K562 (cell line): ENCODE data around the gene BCL2L13.

Experiments used
- LEF1 ChIP-seq: fragments of 450-650 bp; IDR thresholded peaks from 2 replicates; pipeline ENCODE4 v1.6.1; 2016; ENCODE audit warnings: mild to moderate bottlenecking
- NFE2 ChIP-seq: IDR thresholded peaks from 2 replicates; pipeline ENCODE4 v1.6.1; 2014; ENCODE audit warnings: antibody characterized with exemption, low read depth
- PCBP1 ChIP-seq: fragments of 200-400 bp; formaldehyde crosslinking; IDR thresholded peaks from 2 replicates; pipeline ENCODE4 v1.6.1; 2018; ENCODE audit warnings: mild to moderate bottlenecking, low read depth, low read length; ENCODE audit not compliant: poor library complexity, severe bottlenecking
- SRF ChIP-seq, 2 experiments: fragments of 250-450, 450-650 bp in 1 of 2; sonication (Bioruptor Pico) in 1 of 2; sonication (generic) in 1 of 2; formaldehyde crosslinking; IDR thresholded peaks; 2 replicates each; pipeline versions ENCODE4 v1.5.0 to v1.5.1; 2020 to 2022; ENCODE audit warnings: mild to moderate bottlenecking in 1 of 2, missing genetic modification reagents in 1 of 2
- TF ChIP-seq, protein P1 (sequence below), 3 experiments: IDR thresholded peaks in 2 of 3; conservative IDR thresholded peaks in 1 of 3; 2 replicates each; pipeline ENCODE4 v1.5.1; 2011 to 2012; ENCODE audit warnings: low read length in 3 of 3, mild to moderate bottlenecking in 3 of 3, control low read depth in 2 of 3, improper control_type of control experiment in 1 of 3, inconsistent platforms in 1 of 3, low read depth in 1 of 3, mixed read lengths in 1 of 3, moderate library complexity in 1 of 3; ENCODE audit not compliant: insufficient read depth in 2 of 3
- TF ChIP-seq, protein P2 (sequence below): sonication (generic); formaldehyde crosslinking; IDR thresholded peaks from 2 replicates; pipeline ENCODE4 v1.8.0; 2022; ENCODE audit warnings: mild to moderate bottlenecking, missing genetic modification reagents
- TF ChIP-seq, protein P3 (sequence below): fragments of 450-650 bp; formaldehyde crosslinking; IDR thresholded peaks from 2 replicates; pipeline ENCODE4 v1.4.0; 2022; ENCODE audit warnings: missing genetic modification characterization

DNA sequence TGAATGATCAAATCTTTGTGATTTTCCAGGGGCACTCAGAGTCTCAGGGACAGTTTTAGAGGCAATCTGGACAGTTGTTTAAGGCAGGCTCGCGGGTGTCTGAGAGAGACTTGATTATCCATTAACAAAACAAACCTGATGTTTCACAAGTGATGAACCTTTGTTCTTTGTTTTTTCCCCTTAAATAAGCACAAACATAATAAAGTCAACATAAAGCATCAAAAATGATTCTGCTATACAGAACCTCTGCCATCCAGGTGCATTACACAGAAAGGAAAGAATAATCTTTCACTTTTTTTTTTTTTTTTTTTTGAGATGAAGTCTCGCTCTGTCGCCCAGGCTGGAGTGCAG lies 122.6 kb downstream of the BCL2L13 start:
- TF ChIP-seq, protein P1, sequence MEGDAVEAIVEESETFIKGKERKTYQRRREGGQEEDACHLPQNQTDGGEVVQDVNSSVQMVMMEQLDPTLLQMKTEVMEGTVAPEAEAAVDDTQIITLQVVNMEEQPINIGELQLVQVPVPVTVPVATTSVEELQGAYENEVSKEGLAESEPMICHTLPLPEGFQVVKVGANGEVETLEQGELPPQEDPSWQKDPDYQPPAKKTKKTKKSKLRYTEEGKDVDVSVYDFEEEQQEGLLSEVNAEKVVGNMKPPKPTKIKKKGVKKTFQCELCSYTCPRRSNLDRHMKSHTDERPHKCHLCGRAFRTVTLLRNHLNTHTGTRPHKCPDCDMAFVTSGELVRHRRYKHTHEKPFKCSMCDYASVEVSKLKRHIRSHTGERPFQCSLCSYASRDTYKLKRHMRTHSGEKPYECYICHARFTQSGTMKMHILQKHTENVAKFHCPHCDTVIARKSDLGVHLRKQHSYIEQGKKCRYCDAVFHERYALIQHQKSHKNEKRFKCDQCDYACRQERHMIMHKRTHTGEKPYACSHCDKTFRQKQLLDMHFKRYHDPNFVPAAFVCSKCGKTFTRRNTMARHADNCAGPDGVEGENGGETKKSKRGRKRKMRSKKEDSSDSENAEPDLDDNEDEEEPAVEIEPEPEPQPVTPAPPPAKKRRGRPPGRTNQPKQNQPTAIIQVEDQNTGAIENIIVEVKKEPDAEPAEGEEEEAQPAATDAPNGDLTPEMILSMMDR (IDR thresholded peaks at IDR 0.05 in 2 of 3, conservative IDR thresholded peaks at IDR 0.05 in 1 of 3; ENCODE audit: insufficient read depth in 2 of 3, low read depth in 1 of 3, low read length in 3 of 3) = no peak
- no peak for TF ChIP-seq SRF (CRISPR knock-in tag; IDR thresholded peaks at IDR 0.05)
- TF ChIP-seq, protein P2, sequence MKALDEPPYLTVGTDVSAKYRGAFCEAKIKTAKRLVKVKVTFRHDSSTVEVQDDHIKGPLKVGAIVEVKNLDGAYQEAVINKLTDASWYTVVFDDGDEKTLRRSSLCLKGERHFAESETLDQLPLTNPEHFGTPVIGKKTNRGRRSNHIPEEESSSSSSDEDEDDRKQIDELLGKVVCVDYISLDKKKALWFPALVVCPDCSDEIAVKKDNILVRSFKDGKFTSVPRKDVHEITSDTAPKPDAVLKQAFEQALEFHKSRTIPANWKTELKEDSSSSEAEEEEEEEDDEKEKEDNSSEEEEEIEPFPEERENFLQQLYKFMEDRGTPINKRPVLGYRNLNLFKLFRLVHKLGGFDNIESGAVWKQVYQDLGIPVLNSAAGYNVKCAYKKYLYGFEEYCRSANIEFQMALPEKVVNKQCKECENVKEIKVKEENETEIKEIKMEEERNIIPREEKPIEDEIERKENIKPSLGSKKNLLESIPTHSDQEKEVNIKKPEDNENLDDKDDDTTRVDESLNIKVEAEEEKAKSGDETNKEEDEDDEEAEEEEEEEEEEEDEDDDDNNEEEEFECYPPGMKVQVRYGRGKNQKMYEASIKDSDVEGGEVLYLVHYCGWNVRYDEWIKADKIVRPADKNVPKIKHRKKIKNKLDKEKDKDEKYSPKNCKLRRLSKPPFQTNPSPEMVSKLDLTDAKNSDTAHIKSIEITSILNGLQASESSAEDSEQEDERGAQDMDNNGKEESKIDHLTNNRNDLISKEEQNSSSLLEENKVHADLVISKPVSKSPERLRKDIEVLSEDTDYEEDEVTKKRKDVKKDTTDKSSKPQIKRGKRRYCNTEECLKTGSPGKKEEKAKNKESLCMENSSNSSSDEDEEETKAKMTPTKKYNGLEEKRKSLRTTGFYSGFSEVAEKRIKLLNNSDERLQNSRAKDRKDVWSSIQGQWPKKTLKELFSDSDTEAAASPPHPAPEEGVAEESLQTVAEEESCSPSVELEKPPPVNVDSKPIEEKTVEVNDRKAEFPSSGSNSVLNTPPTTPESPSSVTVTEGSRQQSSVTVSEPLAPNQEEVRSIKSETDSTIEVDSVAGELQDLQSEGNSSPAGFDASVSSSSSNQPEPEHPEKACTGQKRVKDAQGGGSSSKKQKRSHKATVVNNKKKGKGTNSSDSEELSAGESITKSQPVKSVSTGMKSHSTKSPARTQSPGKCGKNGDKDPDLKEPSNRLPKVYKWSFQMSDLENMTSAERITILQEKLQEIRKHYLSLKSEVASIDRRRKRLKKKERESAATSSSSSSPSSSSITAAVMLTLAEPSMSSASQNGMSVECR (CRISPR knock-in tag) = no peak
- no peak for TF ChIP-seq PCBP1
- TF ChIP-seq LEF1 = no peak
- no peak for TF ChIP-seq NFE2
- TF ChIP-seq, protein P3, sequence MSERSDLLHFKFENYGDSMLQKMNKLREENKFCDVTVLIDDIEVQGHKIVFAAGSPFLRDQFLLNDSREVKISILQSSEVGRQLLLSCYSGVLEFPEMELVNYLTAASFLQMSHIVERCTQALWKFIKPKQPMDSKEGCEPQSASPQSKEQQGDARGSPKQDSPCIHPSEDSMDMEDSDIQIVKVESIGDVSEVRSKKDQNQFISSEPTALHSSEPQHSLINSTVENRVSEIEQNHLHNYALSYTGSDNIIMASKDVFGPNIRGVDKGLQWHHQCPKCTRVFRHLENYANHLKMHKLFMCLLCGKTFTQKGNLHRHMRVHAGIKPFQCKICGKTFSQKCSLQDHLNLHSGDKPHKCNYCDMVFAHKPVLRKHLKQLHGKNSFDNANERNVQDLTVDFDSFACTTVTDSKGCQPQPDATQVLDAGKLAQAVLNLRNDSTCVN (CRISPR knock-in tag) = no peak
